ENCODE data around the gene LUC7L.
A peak's percentile ranks its signal among the peaks of the same experiment; 100 is the strongest.
"Not testable (repeated sequence)": the region's sequence is repeated elsewhere in the genome, so short reads cannot be mapped to it uniquely, and the experiment has no call there.

Gene LUC7L

DNA sequence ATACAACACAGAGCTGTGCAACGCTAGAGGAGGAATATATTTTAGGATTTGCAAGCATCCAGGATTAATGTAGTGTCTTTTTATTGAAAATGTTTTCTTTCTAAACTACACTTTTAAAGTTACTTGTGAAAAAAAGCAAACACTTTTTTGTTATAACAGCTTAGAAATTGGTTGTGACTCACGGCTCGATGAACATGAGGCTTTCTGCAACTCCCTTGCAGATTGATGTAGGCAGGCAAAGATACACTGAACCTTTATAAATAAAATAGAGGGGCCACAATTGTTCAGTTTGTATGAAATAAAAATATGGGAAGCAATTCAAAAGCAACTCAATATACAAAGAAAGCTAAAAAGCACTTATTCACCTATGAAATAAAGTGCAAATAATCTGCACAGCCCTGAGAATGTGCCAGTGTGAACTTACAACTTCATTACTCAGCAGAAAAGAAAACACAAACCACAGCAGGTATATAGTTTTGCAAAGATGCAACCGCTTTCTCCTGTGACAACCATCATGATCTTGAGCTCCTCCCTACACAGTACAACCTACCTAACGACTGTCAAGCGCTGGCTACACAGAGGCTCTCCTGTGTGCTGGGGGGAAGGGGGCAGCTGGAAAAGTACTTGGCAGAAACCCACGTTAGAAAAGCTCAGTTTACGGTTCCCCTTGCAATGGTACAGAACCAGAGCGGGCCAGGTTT is 948 bp downstream of the LUC7L start:
- no CpG with 5 or more reads among the region's 9 CpGs for WGBS (ENCODE audit: insufficient coverage, insufficient read length)
- peaks cover 9% of the 10 kb centered on the region for H3K36me3 ChIP-seq (ENCODE audit: control insufficient read depth, insufficient read depth, low read length)

DNA sequence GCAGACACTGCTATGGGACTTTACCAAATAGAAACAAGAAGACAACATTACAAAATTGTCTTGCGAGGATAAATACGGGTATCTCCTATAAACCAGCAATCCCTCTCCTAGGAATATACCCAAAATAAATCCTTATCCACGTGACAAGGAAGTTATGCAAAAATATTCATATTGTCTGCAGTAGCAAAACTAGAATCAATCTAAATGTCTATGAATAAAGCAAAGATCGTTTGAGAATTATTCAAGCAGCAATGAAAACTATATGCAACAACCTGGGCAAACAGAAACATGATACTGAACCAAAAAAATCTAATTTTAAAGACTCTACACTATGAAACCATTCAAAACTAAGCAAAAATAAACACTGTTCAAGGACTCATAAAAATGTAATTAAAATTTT is 9.2 kb downstream of the LUC7L start:
- H3K4me3 ChIP-seq (ENCODE audit: low read length), result no peak overlapping the region
- H3K9me3 ChIP-seq (ENCODE audit: control insufficient read depth, insufficient read depth, low read length), result no peaks in the 10 kb centered on the region
- H3K27me3 ChIP-seq (ENCODE audit: control insufficient read depth, insufficient read depth, low read length), result no peaks in the 10 kb centered on the region
- peaks cover 16% of the 10 kb centered on the region; the same call in 1 of the 2 replicates for H3K36me3 ChIP-seq (ENCODE audit: control insufficient read depth, insufficient read depth, low read length)
- WGBS (ENCODE audit: insufficient coverage, insufficient read length), result no CpG with 5 or more reads among the region's 4 CpGs
- DNase-seq (ENCODE audit: low read depth, low spot score), result no peak
- no peaks in the 10 kb centered on the region for H3K4me1 ChIP-seq (ENCODE audit: control insufficient read depth, insufficient read depth, low read length)
- H3K27ac ChIP-seq (ENCODE audit: low read length), result no peak overlapping the region

More for the DNA sequence above, 948 bp downstream of the LUC7L start:
- Histone ChIP-seq H3K4me1 (ENCODE audit: control insufficient read depth, insufficient read depth, low read length) (no peaks in the 10 kb centered on the region), H3K4me3 (ENCODE audit: low read length) (peak overlapping the region; percentile 88), H3K27me3 (ENCODE audit: control insufficient read depth, insufficient read depth, low read length) (no peaks in the 10 kb centered on the region), H3K27ac (ENCODE audit: low read length) (no peak overlapping the region), H3K9me3 (ENCODE audit: control insufficient read depth, insufficient read depth, low read length) (no peaks in the 10 kb centered on the region)
- DNase-seq (ENCODE audit: low read depth, low spot score), result no peak

DNA sequence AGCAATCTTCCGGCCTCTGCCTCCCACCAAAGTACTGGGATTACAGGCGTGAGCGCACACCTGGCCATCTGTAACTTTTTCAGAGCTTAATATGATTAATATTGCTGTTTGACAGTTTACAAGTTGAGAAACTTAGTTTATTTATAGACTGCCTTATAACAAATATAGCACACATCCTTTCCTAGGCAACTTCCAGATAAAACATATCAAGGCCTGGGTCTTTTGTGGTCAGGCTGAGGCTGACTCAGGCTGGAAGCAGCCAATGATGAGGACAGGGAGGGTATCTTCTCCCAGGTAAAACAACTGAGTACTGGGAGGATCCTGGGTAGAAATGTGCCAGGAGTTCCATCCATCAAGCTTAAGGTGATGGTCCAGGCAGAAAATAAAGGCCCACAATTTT is 16.2 kb downstream of the LUC7L start:
- H3K36me3 ChIP-seq (ENCODE audit: control insufficient read depth, insufficient read depth, low read length), result peaks cover 10% of the 10 kb centered on the region; the same call in 1 of the 2 replicates
- DNase-seq (ENCODE audit: low read depth, low spot score), result no peak
- H3K27ac ChIP-seq (ENCODE audit: low read length), result no peak overlapping the region
- no CpG with 5 or more reads among the region's 3 CpGs for WGBS (ENCODE audit: insufficient coverage, insufficient read length)
- no peaks in the 10 kb centered on the region for H3K4me1 ChIP-seq (ENCODE audit: control insufficient read depth, insufficient read depth, low read length)
- no peaks in the 10 kb centered on the region for H3K27me3 ChIP-seq (ENCODE audit: control insufficient read depth, insufficient read depth, low read length)
- no peak overlapping the region for H3K4me3 ChIP-seq (ENCODE audit: low read length)
- H3K9me3 ChIP-seq (ENCODE audit: control insufficient read depth, insufficient read depth, low read length), result no peaks in the 10 kb centered on the region

DNA sequence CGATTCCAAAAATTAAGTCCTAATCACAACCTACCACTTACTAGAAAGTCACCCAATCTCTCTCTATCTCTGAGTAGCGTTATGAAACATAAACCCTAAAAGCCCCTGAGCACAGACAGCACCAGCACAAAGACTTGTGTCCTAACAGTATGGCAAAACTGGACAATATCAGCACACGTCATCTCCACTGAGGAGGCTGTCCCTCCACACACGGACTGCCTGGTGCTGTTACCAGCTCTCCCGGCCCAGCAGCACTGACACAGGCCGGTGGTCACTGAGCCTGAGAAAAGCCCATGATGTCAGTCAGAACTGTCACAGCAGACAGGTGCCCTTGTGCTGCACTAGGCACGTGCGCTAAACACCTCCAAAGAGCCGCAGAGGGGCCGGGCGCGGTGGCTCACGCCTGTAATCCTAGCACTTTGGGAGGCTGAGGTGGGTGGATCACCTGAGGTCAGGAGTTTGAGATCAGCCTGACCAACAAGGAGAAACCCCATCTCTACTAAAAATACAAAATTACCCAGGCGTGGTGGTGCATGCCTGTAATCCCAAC is 17.5 kb downstream of the LUC7L start:
- H3K27ac ChIP-seq (ENCODE audit: low read length); H3K9me3 ChIP-seq (ENCODE audit: control insufficient read depth, insufficient read depth, low read length); H3K27me3 ChIP-seq (ENCODE audit: control insufficient read depth, insufficient read depth, low read length); H3K4me1 ChIP-seq (ENCODE audit: control insufficient read depth, insufficient read depth, low read length); H3K4me3 ChIP-seq (ENCODE audit: low read length); DNase-seq (ENCODE audit: low read depth, low spot score): not testable (repeated sequence)
- peaks cover 15% of the 10 kb centered on the region; the same call in 1 of the 2 replicates for H3K36me3 ChIP-seq (ENCODE audit: control insufficient read depth, insufficient read depth, low read length)
- WGBS (ENCODE audit: insufficient coverage, insufficient read length), result no CpG with 5 or more reads among the region's 14 CpGs

DNA sequence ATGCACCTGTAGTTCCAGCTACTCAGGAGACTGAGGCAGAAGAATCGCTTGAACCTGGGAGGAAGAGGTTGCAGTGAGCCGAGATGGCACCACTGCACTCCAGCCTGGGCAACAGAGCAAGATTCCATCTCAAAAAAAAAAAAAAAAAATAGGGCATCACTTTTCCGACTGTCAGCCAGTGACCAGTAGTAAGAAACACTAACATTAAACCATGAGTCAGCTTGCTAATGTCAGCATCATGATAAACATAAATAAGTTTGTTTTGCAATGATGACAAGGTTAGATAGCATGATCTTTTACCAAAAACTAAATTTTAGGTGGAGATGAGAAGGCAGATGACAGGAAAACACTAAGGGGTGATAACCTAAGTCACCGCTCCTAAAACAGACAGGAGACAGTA is 19.9 kb downstream of the LUC7L start:
- not testable (repeated sequence) for H3K27ac ChIP-seq (ENCODE audit: low read length); H3K9me3 ChIP-seq (ENCODE audit: control insufficient read depth, insufficient read depth, low read length); H3K27me3 ChIP-seq (ENCODE audit: control insufficient read depth, insufficient read depth, low read length); DNase-seq (ENCODE audit: low read depth, low spot score); H3K4me3 ChIP-seq (ENCODE audit: low read length); H3K4me1 ChIP-seq (ENCODE audit: control insufficient read depth, insufficient read depth, low read length)
- no CpG with 5 or more reads among the region's 4 CpGs for WGBS (ENCODE audit: insufficient coverage, insufficient read length)
- H3K36me3 ChIP-seq (ENCODE audit: control insufficient read depth, insufficient read depth, low read length), result peaks cover 16% of the 10 kb centered on the region; the same call in 1 of the 2 replicates

DNA sequence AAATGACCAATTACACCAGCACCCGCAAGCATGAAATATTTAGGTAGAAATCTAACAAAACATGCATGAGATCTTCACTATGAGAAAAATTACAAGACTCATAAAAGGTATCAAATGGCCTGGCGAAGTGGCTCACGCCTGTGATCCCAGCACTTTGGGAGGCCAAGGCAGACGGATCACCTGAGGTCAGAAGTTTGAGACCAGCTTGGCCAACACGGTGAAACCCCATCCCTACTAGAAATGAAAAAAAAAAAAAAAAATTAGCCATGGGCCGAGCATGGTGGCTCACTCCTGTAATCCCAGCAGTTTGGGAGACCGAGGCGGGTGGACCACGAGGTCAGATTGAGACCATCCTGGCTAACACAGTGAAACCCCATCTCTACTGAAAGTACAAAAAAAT is 25.2 kb downstream of the LUC7L start:
- H3K36me3 ChIP-seq (ENCODE audit: control insufficient read depth, insufficient read depth, low read length), result peaks cover 23% of the 10 kb centered on the region
- H3K4me1 ChIP-seq (ENCODE audit: control insufficient read depth, insufficient read depth, low read length); H3K27me3 ChIP-seq (ENCODE audit: control insufficient read depth, insufficient read depth, low read length); H3K9me3 ChIP-seq (ENCODE audit: control insufficient read depth, insufficient read depth, low read length); DNase-seq (ENCODE audit: low read depth, low spot score); H3K27ac ChIP-seq (ENCODE audit: low read length); H3K4me3 ChIP-seq (ENCODE audit: low read length): not testable (repeated sequence)
- WGBS (ENCODE audit: insufficient coverage, insufficient read length), result no CpG with 5 or more reads among the region's 9 CpGs

DNA sequence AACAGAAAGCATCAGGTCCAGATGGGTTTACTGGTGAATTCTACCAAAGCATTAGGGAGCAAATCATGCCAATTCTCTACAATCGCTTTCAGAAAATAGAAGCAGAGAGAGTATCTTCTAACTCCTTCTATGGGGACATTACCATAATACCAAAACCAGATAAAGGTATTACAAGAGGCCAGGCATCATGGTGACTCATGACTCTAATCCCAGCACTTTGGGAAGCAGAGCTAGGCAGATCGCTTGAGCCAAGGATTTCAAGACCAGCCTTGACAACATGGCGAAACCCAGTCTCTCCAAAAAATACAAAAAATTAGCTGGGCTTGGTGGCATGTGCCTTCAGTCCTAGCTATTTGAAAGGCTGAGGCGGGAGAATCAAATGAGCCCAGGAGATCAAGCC is 26.0 kb downstream of the LUC7L start:
- no peak overlapping the region for H3K4me3 ChIP-seq (ENCODE audit: low read length)
- H3K27me3 ChIP-seq (ENCODE audit: control insufficient read depth, insufficient read depth, low read length), result no peaks in the 10 kb centered on the region
- H3K36me3 ChIP-seq (ENCODE audit: control insufficient read depth, insufficient read depth, low read length), result peaks cover 26% of the 10 kb centered on the region
- H3K27ac ChIP-seq (ENCODE audit: low read length), result no peak overlapping the region
- no peak for DNase-seq (ENCODE audit: low read depth, low spot score)
- no CpG with 5 or more reads among the region's 4 CpGs for WGBS (ENCODE audit: insufficient coverage, insufficient read length)
- no peaks in the 10 kb centered on the region for H3K9me3 ChIP-seq (ENCODE audit: control insufficient read depth, insufficient read depth, low read length)
- H3K4me1 ChIP-seq (ENCODE audit: control insufficient read depth, insufficient read depth, low read length), result no peaks in the 10 kb centered on the region

DNA sequence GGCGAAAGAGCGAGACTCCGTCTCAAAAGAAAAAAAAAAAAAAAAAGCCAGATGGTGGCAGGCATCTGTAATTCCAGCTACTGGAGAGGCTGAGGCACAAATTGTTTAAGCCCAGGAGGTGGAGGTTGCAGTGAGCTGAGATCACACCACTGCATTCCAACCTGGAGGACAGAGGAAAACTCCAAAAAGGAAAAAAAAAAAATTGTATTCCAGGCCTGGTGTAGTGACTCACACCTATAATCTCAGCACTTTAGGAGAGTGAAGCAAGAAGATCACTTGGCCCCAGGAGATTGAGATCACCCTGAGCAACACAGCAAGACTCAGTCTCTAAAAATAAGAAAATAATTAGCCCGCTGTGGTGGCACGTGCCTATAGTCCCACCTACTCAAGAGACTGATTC is 28.9 kb downstream of the LUC7L start:
- no peaks in the 10 kb centered on the region for H3K27me3 ChIP-seq (ENCODE audit: control insufficient read depth, insufficient read depth, low read length)
- H3K9me3 ChIP-seq (ENCODE audit: control insufficient read depth, insufficient read depth, low read length), result no peaks in the 10 kb centered on the region
- peaks cover 25% of the 10 kb centered on the region for H3K36me3 ChIP-seq (ENCODE audit: control insufficient read depth, insufficient read depth, low read length)
- no peaks in the 10 kb centered on the region for H3K4me1 ChIP-seq (ENCODE audit: control insufficient read depth, insufficient read depth, low read length)
- no peak for DNase-seq (ENCODE audit: low read depth, low spot score)
- no peak overlapping the region for H3K4me3 ChIP-seq (ENCODE audit: low read length)
- H3K27ac ChIP-seq (ENCODE audit: low read length), result no peak overlapping the region
- no CpG with 5 or more reads among the region's 5 CpGs for WGBS (ENCODE audit: insufficient coverage, insufficient read length)

DNA sequence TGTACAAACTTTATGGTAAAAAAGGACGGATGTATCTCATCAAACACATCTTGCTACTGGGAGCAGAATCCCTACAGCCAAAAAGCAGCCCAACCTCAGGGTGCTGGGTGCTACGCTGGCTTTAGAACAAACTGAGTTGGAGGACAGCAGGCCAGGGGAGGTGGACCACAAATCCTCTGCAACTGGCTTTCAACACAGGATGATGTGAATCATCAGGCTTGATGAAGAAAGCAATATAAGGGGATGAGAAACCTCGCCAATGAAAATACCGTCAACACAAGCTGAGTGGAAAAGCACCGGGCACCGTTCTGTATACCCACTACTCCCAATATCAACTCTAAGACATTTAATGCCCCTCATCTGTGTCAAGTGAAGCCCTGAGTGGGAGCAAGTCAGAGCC is 34.7 kb downstream of the LUC7L start:
- DNase-seq (ENCODE audit: low read depth, low spot score), result no peak
- no peaks in the 10 kb centered on the region for H3K27me3 ChIP-seq (ENCODE audit: control insufficient read depth, insufficient read depth, low read length)
- H3K27ac ChIP-seq (ENCODE audit: low read length), result no peak overlapping the region
- H3K4me1 ChIP-seq (ENCODE audit: control insufficient read depth, insufficient read depth, low read length), result no peaks in the 10 kb centered on the region
- H3K36me3 ChIP-seq (ENCODE audit: control insufficient read depth, insufficient read depth, low read length), result peaks cover 38% of the 10 kb centered on the region
- no peak overlapping the region for H3K4me3 ChIP-seq (ENCODE audit: low read length)
- H3K9me3 ChIP-seq (ENCODE audit: control insufficient read depth, insufficient read depth, low read length), result no peaks in the 10 kb centered on the region
- no CpG with 5 or more reads among the region's 6 CpGs for WGBS (ENCODE audit: insufficient coverage, insufficient read length)

DNA sequence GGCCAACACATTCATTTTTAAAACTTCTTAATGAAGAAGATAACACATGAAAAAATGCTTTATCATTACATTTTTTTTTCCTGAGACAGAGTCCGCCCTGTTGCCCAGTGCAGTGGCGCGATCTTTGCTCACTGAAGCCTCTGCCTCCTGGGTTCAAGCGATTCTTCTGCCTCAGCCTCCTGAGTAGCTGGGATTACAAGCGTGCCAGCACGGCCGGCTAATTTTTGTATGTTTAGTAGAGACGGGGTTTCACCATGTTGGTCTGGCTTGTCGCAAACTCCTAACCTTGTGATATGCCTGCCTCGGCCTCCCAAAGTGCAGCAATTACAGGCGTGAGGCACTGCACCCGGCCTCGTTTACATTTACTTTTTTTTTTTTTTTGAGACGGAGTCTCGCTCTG is 35.8 kb downstream of the LUC7L start:
- no CpG with 5 or more reads among the region's 15 CpGs for WGBS (ENCODE audit: insufficient coverage, insufficient read length)
- H3K36me3 ChIP-seq (ENCODE audit: control insufficient read depth, insufficient read depth, low read length), result peaks cover 42% of the 10 kb centered on the region
- H3K4me1 ChIP-seq (ENCODE audit: control insufficient read depth, insufficient read depth, low read length), result no peaks in the 10 kb centered on the region
- no peak overlapping the region for H3K27ac ChIP-seq (ENCODE audit: low read length)
- H3K9me3 ChIP-seq (ENCODE audit: control insufficient read depth, insufficient read depth, low read length), result no peaks in the 10 kb centered on the region
- H3K27me3 ChIP-seq (ENCODE audit: control insufficient read depth, insufficient read depth, low read length), result no peaks in the 10 kb centered on the region
- DNase-seq (ENCODE audit: low read depth, low spot score), result no peak
- no peak overlapping the region for H3K4me3 ChIP-seq (ENCODE audit: low read length)

DNA sequence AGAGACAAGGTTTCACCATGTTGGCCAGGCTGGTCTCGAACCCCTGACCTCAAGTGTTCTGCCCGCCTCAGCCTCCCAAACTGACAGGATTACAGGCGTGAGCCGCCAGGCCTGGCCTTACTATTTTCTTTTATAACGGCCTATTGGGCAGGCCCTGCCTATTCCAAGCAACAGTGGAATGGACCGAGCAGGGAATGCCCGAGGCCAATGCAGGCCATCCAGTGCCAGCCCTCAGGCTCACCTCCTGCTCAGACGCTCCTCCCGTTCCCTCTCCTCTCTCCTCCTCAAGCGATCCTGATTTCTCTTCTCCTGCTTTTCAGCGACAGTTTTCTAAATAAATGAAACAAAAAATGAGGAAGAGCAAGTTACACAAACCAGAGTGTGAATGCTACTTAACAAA is 36.6 kb downstream of the LUC7L start:
- no peak overlapping the region for H3K4me3 ChIP-seq (ENCODE audit: low read length)
- no CpG with 5 or more reads among the region's 11 CpGs for WGBS (ENCODE audit: insufficient coverage, insufficient read length)
- H3K4me1 ChIP-seq (ENCODE audit: control insufficient read depth, insufficient read depth, low read length), result no peaks in the 10 kb centered on the region
- no peaks in the 10 kb centered on the region for H3K9me3 ChIP-seq (ENCODE audit: control insufficient read depth, insufficient read depth, low read length)
- no peak overlapping the region for H3K27ac ChIP-seq (ENCODE audit: low read length)
- no peaks in the 10 kb centered on the region for H3K27me3 ChIP-seq (ENCODE audit: control insufficient read depth, insufficient read depth, low read length)
- H3K36me3 ChIP-seq (ENCODE audit: control insufficient read depth, insufficient read depth, low read length), result peaks cover 41% of the 10 kb centered on the region
- no peak for DNase-seq (ENCODE audit: low read depth, low spot score)
